H9 (cell line): ENCODE results near the gene ELOVL6. TPM values are rescaled to one million over a fixed set of nuclear protein-coding genes. Genes with fewer than 3 reads are reported as not detected.

Experiments used
- DNase-seq: peaks from one replicate; pipeline ENCODE4 v3.0.0-alpha.2; 2017
- H2AFZ ChIP-seq: one replicate; pipeline ENCODE4 v1.6.1; 2013; ENCODE audit warnings: mild to moderate bottlenecking, low read length, control low read depth, moderate library complexity
- H2AK5ac ChIP-seq: 2 replicates; pipeline ENCODE4 v1.6.1; 2013; ENCODE audit warnings: low read length, control low read depth, mixed read lengths; ENCODE audit not compliant: insufficient read length
- H2BK120ac ChIP-seq: one replicate; pipeline ENCODE4 v1.6.1; 2013; ENCODE audit warnings: low read depth, mild to moderate bottlenecking, low read length, control low read depth, inconsistent platforms; ENCODE audit not compliant: poor library complexity, severe bottlenecking
- H2BK12ac ChIP-seq: 2 replicates; pipeline ENCODE4 v1.6.1; 2013; ENCODE audit warnings: low read length, control low read depth, mixed read lengths, low read depth; ENCODE audit not compliant: insufficient read length
- H2BK15ac ChIP-seq: 2 replicates; pipeline ENCODE4 v1.6.1; 2013; ENCODE audit warnings: low read depth, low read length, control low read depth
- H2BK20ac ChIP-seq: one replicate; pipeline ENCODE4 v1.6.1; 2013; ENCODE audit warnings: low read depth, mild to moderate bottlenecking, low read length, control low read depth, inconsistent platforms; ENCODE audit not compliant: poor library complexity, severe bottlenecking
- H2BK5ac ChIP-seq: 2 replicates; pipeline ENCODE4 v1.6.1; 2013; ENCODE audit warnings: low read length, control low read depth, mixed read lengths; ENCODE audit not compliant: insufficient read length
- H3K14ac ChIP-seq: 2 replicates; pipeline ENCODE4 v1.6.1; 2013; ENCODE audit warnings: low read length, control low read depth; ENCODE audit not compliant: insufficient read depth
- H3K18ac ChIP-seq: 2 replicates; pipeline ENCODE4 v1.6.1; 2013; ENCODE audit warnings: low read depth, mild to moderate bottlenecking, mixed read lengths, low read length, control low read depth; ENCODE audit not compliant: insufficient read length
- H3K23ac ChIP-seq: 2 replicates; pipeline ENCODE4 v1.6.1; 2013; ENCODE audit warnings: low read length, control low read depth, mixed read lengths, low read depth; ENCODE audit not compliant: insufficient read length
- H3K23me2 ChIP-seq: 2 replicates; pipeline ENCODE4 v1.6.1; 2013; ENCODE audit warnings: low read depth, mild to moderate bottlenecking, mixed read lengths, low read length, control low read depth; ENCODE audit not compliant: insufficient read length, poor library complexity, severe bottlenecking
- H3K27ac ChIP-seq: 2 replicates; pipeline ENCODE4 v1.5.1; 2013; ENCODE audit warnings: low read length, control low read depth, mixed read lengths, low read depth; ENCODE audit not compliant: insufficient read length
- H3K27me3 ChIP-seq: 2 replicates; pipeline ENCODE4 v1.6.1; 2013; ENCODE audit warnings: low read length, control low read depth, inconsistent platforms; ENCODE audit not compliant: insufficient read depth
- H3K4ac ChIP-seq: 2 replicates; pipeline ENCODE4 v1.6.1; 2013; ENCODE audit warnings: low read depth, mild to moderate bottlenecking, control low read depth, inconsistent platforms, low read length, moderate library complexity
- H3K4me1 ChIP-seq: 2 replicates; pipeline ENCODE4 v1.6.1; 2013; ENCODE audit warnings: low read length, control low read depth, inconsistent platforms; ENCODE audit not compliant: insufficient read depth
- H3K4me2 ChIP-seq: 2 replicates; pipeline ENCODE4 v1.6.1; 2013; ENCODE audit warnings: low read length, control low read depth, mixed read lengths; ENCODE audit not compliant: insufficient read length, insufficient read depth
- H3K56ac ChIP-seq: 2 replicates; pipeline ENCODE4 v1.6.1; 2013; ENCODE audit warnings: low read depth, mild to moderate bottlenecking, mixed read lengths, low read length, control low read depth; ENCODE audit not compliant: insufficient read length
- H3K79me1 ChIP-seq: 2 replicates; pipeline ENCODE4 v1.6.1; 2013; ENCODE audit warnings: low read depth, mild to moderate bottlenecking, moderate library complexity, low read length, control low read depth, inconsistent platforms; ENCODE audit not compliant: insufficient read depth, poor library complexity, severe bottlenecking
- H3K79me2 ChIP-seq: 2 replicates; pipeline ENCODE4 v1.6.1; 2013; ENCODE audit warnings: low read length, control low read depth, inconsistent platforms; ENCODE audit not compliant: insufficient read depth
- H3K9ac ChIP-seq: 2 replicates; pipeline ENCODE4 v1.6.1; 2013; ENCODE audit warnings: low read length, control low read depth, mixed read lengths; ENCODE audit not compliant: insufficient read length; ENCODE audit errors: extremely low read depth
- H3K9me3 ChIP-seq: one replicate; pipeline ENCODE4 v1.6.1; 2013; ENCODE audit warnings: low read depth, low read length, inconsistent platforms; ENCODE audit not compliant: control insufficient read depth
- H3T11ph ChIP-seq: one replicate; pipeline ENCODE4 v1.6.1; 2013; ENCODE audit warnings: mild to moderate bottlenecking, low read length, control low read depth, inconsistent platforms
- H4K20me1 ChIP-seq: one replicate; pipeline ENCODE4 v1.6.1; 2013; ENCODE audit not compliant: control insufficient read depth, insufficient read length, insufficient read depth
- H4K5ac ChIP-seq: 2 replicates; pipeline ENCODE4 v1.6.1; 2013; ENCODE audit warnings: low read depth, mild to moderate bottlenecking, mixed read lengths, low read length, control low read depth; ENCODE audit not compliant: insufficient read length
- H4K8ac ChIP-seq: replicated peaks from 2 replicates; pipeline ENCODE4 v1.6.1; 2013; ENCODE audit warnings: low read length, control low read depth, mixed read lengths, low read depth; ENCODE audit not compliant: insufficient read length
- H4K91ac ChIP-seq: 2 replicates; pipeline ENCODE4 v1.6.1; 2013; ENCODE audit warnings: low read depth, mild to moderate bottlenecking, moderate library complexity, mixed read lengths, low read length, control low read depth; ENCODE audit not compliant: insufficient read length
- H3K27ac Mint-ChIP-seq, 3 experiments: 2 replicates in 2 of 3; 3 replicates in 1 of 3; pipeline ENCODE4 v1.8.0; 2020 to 2021; ENCODE audit warnings: mixed read lengths in 3 of 3, mild to moderate bottlenecking in 1 of 3, moderate library complexity in 1 of 3
- H3K27me3 Mint-ChIP-seq: 2 replicates; pipeline ENCODE4 v1.8.0; 2021; ENCODE audit warnings: low read depth, mild to moderate bottlenecking, moderate library complexity, mixed read lengths
- H3K36me3 Mint-ChIP-seq, 3 experiments: 2 replicates in 2 of 3; 3 replicates in 1 of 3; pipeline ENCODE4 v1.8.0; 2020 to 2021; ENCODE audit warnings: low read depth in 3 of 3, mixed read lengths in 3 of 3; ENCODE audit not compliant: insufficient read depth in 1 of 3
- H3K4me1 Mint-ChIP-seq, 2 experiments: 2 replicates each; pipeline ENCODE4 v1.8.0; 2020; ENCODE audit warnings: mixed read lengths in 2 of 2
- H3K4me3 Mint-ChIP-seq, 2 experiments: 2 replicates in 1 of 2; 3 replicates in 1 of 2; pipeline ENCODE4 v1.8.0; 2020 to 2021; ENCODE audit warnings: mild to moderate bottlenecking in 2 of 2, mixed read lengths in 2 of 2, moderate library complexity in 1 of 2
- H3K9me3 Mint-ChIP-seq, 2 experiments: 2 replicates in 1 of 2; 3 replicates in 1 of 2; pipeline ENCODE4 v1.8.0; 2020; ENCODE audit warnings: mild to moderate bottlenecking in 2 of 2, mixed read lengths in 2 of 2, moderate library complexity in 1 of 2
- CTCF ChIP-seq: fragments of 200-600 bp; sonication (generic); conservative IDR thresholded peaks from 3 replicates; pipeline ENCODE4 v1.8.0; 2021; ENCODE audit warnings: antibody characterized with exemption, mild to moderate bottlenecking
- WGBS: extraction: QIAGEN DNeasy Blood & Tissue Kit; methylation state at CpG from one replicate; pipeline ENCODE4 v1.1.7; 2013; ENCODE audit warnings: missing lambda C conversion rate, low lambda C conversion rate, mixed read lengths; ENCODE audit not compliant: insufficient read length; ENCODE audit errors: extremely low coverage; 5-methylcytosine and 5-hydroxymethylcytosine counted together
- total RNA-seq: library from RNA; stranded (reverse); gene quantifications from 2 replicates; pipeline ENCODE4 v1.2.1, GENCODE V29; 2021

Gene ELOVL6
- total RNA-seq, 1 experiment from 2014 or later, result 64.6 TPM

DNA sequence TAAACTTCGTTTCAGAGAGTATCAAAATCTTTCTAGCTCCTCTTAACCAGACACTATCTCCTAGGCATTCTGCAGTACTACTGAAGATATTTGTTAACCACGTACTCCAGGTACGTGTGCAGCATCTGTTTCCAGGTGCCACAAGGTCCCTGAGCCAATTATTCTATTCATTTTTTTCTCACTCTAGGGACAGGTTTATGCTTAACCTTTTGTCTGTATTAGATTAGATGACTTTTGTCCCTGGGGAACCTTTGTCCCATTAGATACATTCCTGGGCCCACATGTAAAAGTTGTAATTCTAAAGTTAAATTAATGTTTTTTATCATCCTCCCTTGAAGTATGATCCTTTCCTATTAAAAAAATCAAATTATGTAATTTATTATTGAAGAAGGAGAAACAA lies 16.5 kb downstream of the ELOVL6 start:
- Mint-ChIP-seq H3K4me1 (peaks cover 33 to 34% of the 10 kb centered on the region in 2 experiments), H3K36me3 (peaks cover 33 to 43% (median 34%) of the 10 kb centered on the region in 3 experiments; a peak in 6 of 7 replicates), H3K9me3 (no peaks in the 10 kb centered on the region), H3K27me3 (no peaks in the 10 kb centered on the region), H3K27ac (peak overlapping the region in 2 of 3 experiments; percentile 32 to 39; a peak in 1 of 7 replicates), H3K4me3 (no peak overlapping the region)
- H3K18ac ChIP-seq, result no peak overlapping the region
- no peak overlapping the region for H2AK5ac ChIP-seq
- no peak overlapping the region for H2BK20ac ChIP-seq
- no peak overlapping the region for H2BK15ac ChIP-seq
- no peaks in the 10 kb centered on the region for H3K27me3 ChIP-seq
- no peak overlapping the region for H3K14ac ChIP-seq
- H3K27ac ChIP-seq, result no peak overlapping the region
- no peak overlapping the region for H2AFZ ChIP-seq
- no CpG with 5 or more reads among the region's 3 CpGs for WGBS
- no peak overlapping the region for H3K9ac ChIP-seq
- no peak overlapping the region for H2BK12ac ChIP-seq
- peaks cover 14% of the 10 kb centered on the region for H3K79me2 ChIP-seq
- peaks cover 4% of the 10 kb centered on the region; the same call in 1 of the 2 replicates for H3K4me1 ChIP-seq
- no peak overlapping the region for H4K5ac ChIP-seq
- no peak overlapping the region for H3K4me2 ChIP-seq
- H3K23me2 ChIP-seq, result no peaks in the 10 kb centered on the region
- H3K56ac ChIP-seq, result no peak overlapping the region
- no peaks in the 10 kb centered on the region for H4K20me1 ChIP-seq
- no peak overlapping the region for H3K4ac ChIP-seq
- no peak overlapping the region for H2BK120ac ChIP-seq
- no peaks in the 10 kb centered on the region for H3K9me3 ChIP-seq
- TF ChIP-seq CTCF, result no peak
- H3K23ac ChIP-seq, result no peak overlapping the region
- H4K8ac ChIP-seq, result no peak overlapping the region
- no peak for DNase-seq
- no peak overlapping the region for H2BK5ac ChIP-seq
- H3K79me1 ChIP-seq, result peaks cover 7% of the 10 kb centered on the region
- no peak overlapping the region for H4K91ac ChIP-seq
- H3T11ph ChIP-seq, result no peak overlapping the region
